Measurements from ENCODE around the gene ALOX15.

DNA sequence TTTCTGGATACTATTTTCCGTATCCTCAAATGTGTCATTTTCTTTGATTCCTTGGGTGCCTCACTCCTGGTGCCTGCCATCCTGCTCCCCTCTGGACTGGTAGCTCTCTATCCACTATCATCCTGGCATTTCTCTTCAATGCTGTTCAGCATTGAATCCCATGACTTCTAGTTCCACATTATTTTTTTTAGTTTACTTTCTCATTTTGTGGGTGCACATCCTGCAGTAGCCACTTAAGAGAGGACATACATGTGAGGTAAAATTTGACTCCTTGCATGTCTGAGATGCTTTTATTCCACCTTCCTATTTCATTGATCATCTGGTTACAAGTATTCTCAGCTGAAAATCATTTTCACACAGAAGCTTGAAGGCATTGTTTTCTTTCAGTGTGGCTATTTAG, 19.1 kb downstream of the ALOX15 start:
- TF ChIP-seq, protein P1, sequence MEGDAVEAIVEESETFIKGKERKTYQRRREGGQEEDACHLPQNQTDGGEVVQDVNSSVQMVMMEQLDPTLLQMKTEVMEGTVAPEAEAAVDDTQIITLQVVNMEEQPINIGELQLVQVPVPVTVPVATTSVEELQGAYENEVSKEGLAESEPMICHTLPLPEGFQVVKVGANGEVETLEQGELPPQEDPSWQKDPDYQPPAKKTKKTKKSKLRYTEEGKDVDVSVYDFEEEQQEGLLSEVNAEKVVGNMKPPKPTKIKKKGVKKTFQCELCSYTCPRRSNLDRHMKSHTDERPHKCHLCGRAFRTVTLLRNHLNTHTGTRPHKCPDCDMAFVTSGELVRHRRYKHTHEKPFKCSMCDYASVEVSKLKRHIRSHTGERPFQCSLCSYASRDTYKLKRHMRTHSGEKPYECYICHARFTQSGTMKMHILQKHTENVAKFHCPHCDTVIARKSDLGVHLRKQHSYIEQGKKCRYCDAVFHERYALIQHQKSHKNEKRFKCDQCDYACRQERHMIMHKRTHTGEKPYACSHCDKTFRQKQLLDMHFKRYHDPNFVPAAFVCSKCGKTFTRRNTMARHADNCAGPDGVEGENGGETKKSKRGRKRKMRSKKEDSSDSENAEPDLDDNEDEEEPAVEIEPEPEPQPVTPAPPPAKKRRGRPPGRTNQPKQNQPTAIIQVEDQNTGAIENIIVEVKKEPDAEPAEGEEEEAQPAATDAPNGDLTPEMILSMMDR (IDR thresholded peaks at IDR 0.05) = no peak
- TF ChIP-seq POLR2A (IDR thresholded peaks at IDR 0.05) (no peak), POLR2AphosphoS5 (IDR thresholded peaks at IDR 0.05) (no peak)
